DOHH2 (cell line): ENCODE data around the gene CTBS.

Experiments used
- CTCF ChIP-seq: fragments of 200-600 bp; sonication (generic); IDR thresholded peaks from one replicate; pipeline ENCODE4 v1.5.1; 2014; ENCODE audit warnings: antibody characterized with exemption, mild to moderate bottlenecking, low read depth, low read length; ENCODE audit not compliant: poor library complexity, severe bottlenecking
- EZH2phosphoT487 ChIP-seq: fragments of 200-600 bp; sonication (generic); IDR thresholded peaks from 2 replicates; pipeline ENCODE4 v1.6.1; 2017; ENCODE audit warnings: borderline replicate concordance, mild to moderate bottlenecking, antibody characterized with exemption, low read length, moderate library complexity, mixed read lengths

GRCh38 chr1:84582802-84583587 is 8.8 kb upstream of the CTBS start:
- TF ChIP-seq CTCF = no peak
- TF ChIP-seq EZH2phosphoT487 = no peak
